Measurements from ENCODE around the gene HPGDS.
A peak's percentile ranks its signal among the peaks of the same experiment; 100 is the strongest.

Gene HPGDS

DNA sequence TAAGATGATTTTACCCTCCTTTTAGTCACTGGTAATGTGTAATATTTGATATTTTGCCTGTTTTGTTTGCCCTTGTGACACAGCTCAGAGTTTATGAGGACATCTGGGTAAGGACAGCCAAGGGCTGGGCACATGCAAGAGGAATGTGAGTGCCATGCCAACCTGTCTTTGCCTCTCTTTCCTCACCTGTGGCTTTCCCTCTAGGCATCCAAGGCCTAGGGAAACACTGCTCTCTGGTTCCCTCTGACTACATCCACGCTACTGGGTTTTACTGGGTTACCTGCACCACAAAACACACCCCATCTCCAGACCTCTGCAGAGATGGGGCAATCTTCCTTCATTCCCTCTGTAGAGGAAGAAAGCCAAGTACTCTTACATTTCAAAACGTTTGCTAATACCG lies 7.7 kb downstream of the HPGDS start:
- no peaks in the 10 kb centered on the region for H3K79me2 ChIP-seq (ENCODE audit: insufficient read depth, low read length)
- H3K9me3 ChIP-seq (ENCODE audit: low read length): no peaks in the 10 kb centered on the region
- H3F3A ChIP-seq (ENCODE audit: insufficient read depth, low read length): no peaks in the 10 kb centered on the region
- H3K9ac ChIP-seq (ENCODE audit: low read length): no peak overlapping the region
- no peak overlapping the region for H2AFZ ChIP-seq (ENCODE audit: low read length)
- H3K4me1 ChIP-seq (ENCODE audit: insufficient read depth, low read length, severe bottlenecking): peaks cover 3% of the 10 kb centered on the region
- no peak overlapping the region for H3K4me2 ChIP-seq (ENCODE audit: low read length)
- H4K20me1 ChIP-seq (ENCODE audit: insufficient read depth, low read length): no peaks in the 10 kb centered on the region
- no peak overlapping the region for H3K4me3 ChIP-seq (ENCODE audit: low read depth, low read length, poor library complexity, severe bottlenecking)
- no peak for TF ChIP-seq EZH2 (IDR thresholded peaks at IDR 0.05; ENCODE audit: borderline replicate concordance, low read length)
- H3K27ac ChIP-seq (ENCODE audit: low read depth, low read length, poor library complexity, severe bottlenecking): no peak overlapping the region
- no peaks in the 10 kb centered on the region for H3K9me2 ChIP-seq (ENCODE audit: low read depth, low read length)
- H3K27me3 ChIP-seq (ENCODE audit: insufficient read depth, low read length): no peaks in the 10 kb centered on the region
- H3K36me3 ChIP-seq (ENCODE audit: insufficient read depth, low read length): no peaks in the 10 kb centered on the region

DNA sequence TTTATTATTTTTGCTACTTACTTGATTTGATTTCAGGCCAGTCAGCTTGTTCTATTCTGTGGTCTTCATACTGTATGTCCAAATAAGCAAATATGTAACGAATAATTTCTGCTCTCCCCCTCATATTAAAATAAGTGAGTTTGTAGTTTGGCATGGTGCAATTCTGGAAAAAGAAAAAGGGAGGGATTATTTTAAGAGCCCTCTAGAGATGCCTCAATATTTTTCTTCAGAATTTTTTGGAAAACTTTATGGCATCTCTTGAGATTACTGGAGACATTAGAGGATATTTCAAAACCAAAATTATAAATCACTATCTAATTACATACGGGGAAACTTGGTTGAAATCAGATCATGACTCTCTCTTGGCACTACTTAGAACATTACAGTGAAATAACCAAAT lies 8.2 kb downstream of the HPGDS start:
- TF ChIP-seq, protein P1, sequence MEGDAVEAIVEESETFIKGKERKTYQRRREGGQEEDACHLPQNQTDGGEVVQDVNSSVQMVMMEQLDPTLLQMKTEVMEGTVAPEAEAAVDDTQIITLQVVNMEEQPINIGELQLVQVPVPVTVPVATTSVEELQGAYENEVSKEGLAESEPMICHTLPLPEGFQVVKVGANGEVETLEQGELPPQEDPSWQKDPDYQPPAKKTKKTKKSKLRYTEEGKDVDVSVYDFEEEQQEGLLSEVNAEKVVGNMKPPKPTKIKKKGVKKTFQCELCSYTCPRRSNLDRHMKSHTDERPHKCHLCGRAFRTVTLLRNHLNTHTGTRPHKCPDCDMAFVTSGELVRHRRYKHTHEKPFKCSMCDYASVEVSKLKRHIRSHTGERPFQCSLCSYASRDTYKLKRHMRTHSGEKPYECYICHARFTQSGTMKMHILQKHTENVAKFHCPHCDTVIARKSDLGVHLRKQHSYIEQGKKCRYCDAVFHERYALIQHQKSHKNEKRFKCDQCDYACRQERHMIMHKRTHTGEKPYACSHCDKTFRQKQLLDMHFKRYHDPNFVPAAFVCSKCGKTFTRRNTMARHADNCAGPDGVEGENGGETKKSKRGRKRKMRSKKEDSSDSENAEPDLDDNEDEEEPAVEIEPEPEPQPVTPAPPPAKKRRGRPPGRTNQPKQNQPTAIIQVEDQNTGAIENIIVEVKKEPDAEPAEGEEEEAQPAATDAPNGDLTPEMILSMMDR (IDR thresholded peaks at IDR 0.05; ENCODE audit: low read length): no peak
- TF ChIP-seq EZH2 (IDR thresholded peaks at IDR 0.05; ENCODE audit: borderline replicate concordance, low read length): no peak
- Histone ChIP-seq H4K20me1 (ENCODE audit: insufficient read depth, low read length) (no peaks in the 10 kb centered on the region), H2AFZ (ENCODE audit: low read length) (no peak overlapping the region), H3K9me3 (ENCODE audit: low read length) (no peaks in the 10 kb centered on the region), H3K4me2 (ENCODE audit: low read length) (no peak overlapping the region), H3K4me3 (ENCODE audit: low read depth, low read length, poor library complexity, severe bottlenecking) (no peak overlapping the region), H3K36me3 (ENCODE audit: insufficient read depth, low read length) (no peaks in the 10 kb centered on the region), H3K79me2 (ENCODE audit: insufficient read depth, low read length) (no peaks in the 10 kb centered on the region), H3F3A (ENCODE audit: insufficient read depth, low read length) (no peaks in the 10 kb centered on the region), H3K27ac (ENCODE audit: low read depth, low read length, poor library complexity, severe bottlenecking) (no peak overlapping the region), H3K9me2 (ENCODE audit: low read depth, low read length) (no peaks in the 10 kb centered on the region), H3K9ac (ENCODE audit: low read length) (no peak overlapping the region), H3K4me1 (ENCODE audit: insufficient read depth, low read length, severe bottlenecking) (peaks cover 3% of the 10 kb centered on the region), H3K27me3 (ENCODE audit: insufficient read depth, low read length) (no peaks in the 10 kb centered on the region)

DNA sequence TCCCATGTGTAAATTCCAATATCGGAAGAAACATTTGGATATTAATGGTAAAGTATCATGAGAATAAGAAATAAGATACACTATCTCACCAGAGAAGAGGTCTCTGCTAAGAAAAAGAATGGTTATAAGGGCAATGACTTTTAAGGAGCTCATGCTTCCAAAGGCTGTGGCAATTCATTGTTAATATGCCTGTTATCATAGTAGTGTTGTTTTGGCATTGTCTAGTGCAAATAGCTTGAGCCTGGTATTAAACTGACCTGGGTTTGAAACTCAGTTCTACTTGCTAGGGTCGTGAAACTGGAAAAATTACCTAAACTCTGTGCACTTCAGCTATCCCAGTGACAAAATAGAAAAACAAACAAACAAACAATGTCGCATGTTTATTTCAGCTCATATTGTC lies 8.8 kb downstream of the HPGDS start:
- Histone ChIP-seq H3K27ac (ENCODE audit: low read depth, low read length, poor library complexity, severe bottlenecking) (no peak overlapping the region), H3K36me3 (ENCODE audit: insufficient read depth, low read length) (no peaks in the 10 kb centered on the region), H2AFZ (ENCODE audit: low read length) (no peak overlapping the region), H3F3A (ENCODE audit: insufficient read depth, low read length) (no peaks in the 10 kb centered on the region), H3K4me3 (ENCODE audit: low read depth, low read length, poor library complexity, severe bottlenecking) (no peak overlapping the region), H3K4me2 (ENCODE audit: low read length) (no peak overlapping the region), H3K27me3 (ENCODE audit: insufficient read depth, low read length) (no peaks in the 10 kb centered on the region), H4K20me1 (ENCODE audit: insufficient read depth, low read length) (no peaks in the 10 kb centered on the region), H3K9me3 (ENCODE audit: low read length) (no peaks in the 10 kb centered on the region), H3K79me2 (ENCODE audit: insufficient read depth, low read length) (no peaks in the 10 kb centered on the region), H3K9me2 (ENCODE audit: low read depth, low read length) (no peaks in the 10 kb centered on the region), H3K4me1 (ENCODE audit: insufficient read depth, low read length, severe bottlenecking) (no peaks in the 10 kb centered on the region), H3K9ac (ENCODE audit: low read length) (no peak overlapping the region)
- TF ChIP-seq, protein P1 (IDR thresholded peaks at IDR 0.05; ENCODE audit: low read length): no peak
- TF ChIP-seq EZH2 (IDR thresholded peaks at IDR 0.05; ENCODE audit: borderline replicate concordance, low read length): no peak

GRCh38 chr4:94332983-94333590 lies 9.5 kb downstream of the HPGDS start:
- Histone ChIP-seq H3K9ac (ENCODE audit: low read length) (no peak overlapping the region), H3K4me2 (ENCODE audit: low read length) (no peak overlapping the region), H3K9me2 (ENCODE audit: low read depth, low read length) (no peaks in the 10 kb centered on the region), H3K79me2 (ENCODE audit: insufficient read depth, low read length) (no peaks in the 10 kb centered on the region), H4K20me1 (ENCODE audit: insufficient read depth, low read length) (no peaks in the 10 kb centered on the region), H3K4me3 (ENCODE audit: low read depth, low read length, poor library complexity, severe bottlenecking) (no peak overlapping the region), H2AFZ (ENCODE audit: low read length) (no peak overlapping the region), H3F3A (ENCODE audit: insufficient read depth, low read length) (no peaks in the 10 kb centered on the region), H3K36me3 (ENCODE audit: insufficient read depth, low read length) (no peaks in the 10 kb centered on the region), H3K27me3 (ENCODE audit: insufficient read depth, low read length) (no peaks in the 10 kb centered on the region), H3K27ac (ENCODE audit: low read depth, low read length, poor library complexity, severe bottlenecking) (no peak overlapping the region), H3K9me3 (ENCODE audit: low read length) (no peaks in the 10 kb centered on the region), H3K4me1 (ENCODE audit: insufficient read depth, low read length, severe bottlenecking) (no peaks in the 10 kb centered on the region)
- TF ChIP-seq, protein P1 (IDR thresholded peaks at IDR 0.05; ENCODE audit: low read length): peak; percentile 25; the same call in 1 of the 2 replicates
- TF ChIP-seq EZH2 (IDR thresholded peaks at IDR 0.05; ENCODE audit: borderline replicate concordance, low read length): no peak
